Retina (tissue), 1 donor: ENCODE data around the gene ADAMTSL3.

Source experiments
- DNase-seq: peaks from one replicate; pipeline ENCODE4 v3.0.0-alpha.2; 2016

Gene ADAMTSL3

DNA sequence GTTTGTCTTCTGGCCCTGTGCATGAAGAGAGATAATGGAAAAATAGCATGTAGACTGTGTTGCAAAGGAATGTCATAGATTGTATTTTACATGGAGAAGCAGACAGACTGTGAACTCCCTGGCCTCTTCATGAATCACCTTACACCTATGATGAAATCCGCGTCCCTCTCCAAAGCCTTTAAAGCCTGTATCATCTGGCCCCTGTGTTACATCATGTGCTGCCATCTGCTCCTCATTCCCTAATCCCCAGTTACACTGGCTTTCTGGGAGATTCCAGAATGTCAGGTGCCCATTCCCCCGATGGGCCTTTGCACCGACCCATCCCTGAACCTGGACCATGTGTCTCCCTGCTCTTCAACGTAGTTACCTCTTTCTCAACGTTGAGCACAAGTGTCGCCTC lies 190.8 kb downstream of the ADAMTSL3 start:
- no peak for DNase-seq

DNA sequence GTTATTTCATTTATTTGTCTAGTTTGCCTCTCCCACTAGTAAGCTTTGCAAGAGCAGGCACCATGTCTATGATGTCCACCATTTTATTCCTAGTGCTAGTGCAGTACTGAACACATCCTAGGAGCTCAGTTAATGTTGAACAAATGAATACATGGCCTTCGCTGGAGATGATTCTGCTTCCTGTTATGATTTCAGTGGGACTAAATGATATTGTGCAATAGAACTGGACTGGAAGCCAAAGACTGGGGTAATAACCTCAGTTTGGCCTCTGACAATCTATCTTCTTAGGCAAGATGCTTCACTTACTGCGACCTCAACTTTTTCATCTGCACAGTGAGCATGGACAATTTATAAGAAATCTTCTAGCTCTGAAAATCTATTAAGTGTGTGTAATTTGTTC lies 191.3 kb downstream of the ADAMTSL3 start:
- DNase-seq, result no peak

DNA sequence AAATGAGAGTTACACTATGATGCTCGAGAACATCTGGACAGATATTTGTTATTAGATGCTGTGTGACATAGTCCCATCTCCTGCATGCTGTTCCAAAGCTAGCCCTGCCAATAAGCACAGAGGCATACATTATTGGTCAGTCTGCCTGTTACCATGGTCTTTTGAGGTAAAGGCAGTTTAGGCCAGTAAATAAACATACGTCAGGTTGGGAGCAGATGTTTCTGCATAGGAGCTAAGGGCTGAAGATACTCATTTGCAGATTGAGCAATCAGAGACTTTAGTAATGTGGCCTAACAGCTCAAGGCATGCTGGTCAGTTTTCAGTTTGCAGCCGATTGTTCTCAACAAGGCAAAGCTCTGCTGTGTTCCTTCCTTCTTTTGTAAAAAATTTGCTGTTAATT lies 192.9 kb downstream of the ADAMTSL3 start:
- no peak for DNase-seq

DNA sequence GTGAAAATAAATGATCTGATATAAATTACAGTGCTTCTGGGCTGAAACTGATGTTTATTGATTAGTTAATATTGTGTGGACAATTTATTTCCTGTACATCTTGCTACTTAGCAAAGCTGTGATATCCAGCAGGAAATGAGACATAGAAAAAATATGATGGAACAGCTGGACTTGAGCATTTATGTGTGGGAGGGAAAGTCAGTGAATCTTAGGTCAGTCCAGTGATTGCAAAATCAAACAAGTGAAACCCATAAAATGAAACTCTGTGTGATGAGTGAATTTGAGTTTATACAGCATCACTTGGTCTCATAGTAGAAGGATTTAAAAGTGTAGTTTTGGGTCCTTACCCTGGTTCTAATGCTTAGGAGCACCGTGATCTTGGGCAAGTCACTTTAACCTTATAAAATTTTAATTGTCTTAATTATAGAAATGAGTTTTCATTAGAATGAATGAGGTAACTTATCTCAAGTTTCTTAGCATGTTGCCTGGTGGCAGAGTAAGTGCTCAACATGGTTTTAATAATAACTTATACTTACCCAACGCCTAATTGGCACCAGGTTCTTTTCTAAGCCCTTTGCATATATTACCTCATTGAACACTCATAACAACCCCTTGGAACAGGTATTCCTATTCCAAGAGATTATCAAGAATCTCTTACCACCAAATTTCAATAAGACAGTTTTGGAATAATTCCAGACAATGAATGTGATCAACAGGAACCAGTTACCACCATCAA lies 194.6 kb downstream of the ADAMTSL3 start:
- no peak for DNase-seq

DNA sequence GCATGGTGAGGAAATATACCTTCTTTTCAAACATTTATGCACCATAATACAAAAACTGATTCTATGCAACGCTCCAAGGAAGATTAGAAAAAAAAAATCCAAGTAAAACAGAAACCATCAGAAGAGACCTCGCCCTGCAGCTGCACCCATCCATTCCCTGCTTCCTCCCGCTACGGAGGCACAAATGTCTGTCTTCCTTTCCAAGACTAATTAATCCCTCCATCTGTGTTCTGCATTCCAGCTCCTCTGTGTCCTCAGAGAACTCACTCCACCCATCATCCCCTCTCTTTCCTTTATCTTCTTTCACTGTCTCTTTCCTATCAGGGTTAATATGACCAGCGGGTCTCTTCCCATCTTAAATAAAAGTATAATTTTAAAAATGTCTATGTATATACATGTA lies 196.1 kb downstream of the ADAMTSL3 start:
- DNase-seq, result no peak

DNA sequence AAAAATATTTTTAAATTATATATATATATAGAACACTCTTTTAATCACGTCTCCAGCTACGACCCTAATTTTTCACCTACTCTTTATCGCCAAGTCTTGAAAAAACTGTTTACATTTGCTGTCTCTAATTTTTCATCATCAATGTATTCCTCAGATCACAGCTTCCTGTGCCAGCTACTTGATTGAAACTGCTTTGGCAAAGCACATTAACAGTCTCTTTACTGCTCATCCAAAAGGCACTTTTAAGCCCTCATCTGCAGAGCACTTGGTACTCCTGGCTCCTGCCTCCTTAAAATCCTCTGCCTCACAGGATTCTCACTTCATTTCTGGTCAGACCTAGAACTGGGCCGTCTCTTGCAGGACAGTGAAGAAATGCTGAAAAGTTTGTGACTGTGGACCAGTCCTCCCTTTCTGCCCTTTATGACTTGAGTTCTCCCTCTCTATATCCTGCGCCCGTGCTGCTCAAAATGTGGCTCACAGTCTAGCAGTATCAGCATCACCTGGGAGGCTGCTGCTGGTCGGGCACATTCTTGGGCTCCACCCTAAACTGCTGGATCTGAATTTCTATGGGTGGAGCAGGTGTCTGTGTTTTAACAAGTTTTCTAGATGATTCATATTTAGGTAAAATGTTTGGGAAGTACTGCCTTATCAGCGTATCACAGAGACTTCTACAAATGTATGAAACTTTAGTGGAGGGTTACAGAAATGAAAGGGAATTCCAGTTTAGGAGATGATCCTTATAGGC lies 196.8 kb downstream of the ADAMTSL3 start:
- no peak for DNase-seq

DNA sequence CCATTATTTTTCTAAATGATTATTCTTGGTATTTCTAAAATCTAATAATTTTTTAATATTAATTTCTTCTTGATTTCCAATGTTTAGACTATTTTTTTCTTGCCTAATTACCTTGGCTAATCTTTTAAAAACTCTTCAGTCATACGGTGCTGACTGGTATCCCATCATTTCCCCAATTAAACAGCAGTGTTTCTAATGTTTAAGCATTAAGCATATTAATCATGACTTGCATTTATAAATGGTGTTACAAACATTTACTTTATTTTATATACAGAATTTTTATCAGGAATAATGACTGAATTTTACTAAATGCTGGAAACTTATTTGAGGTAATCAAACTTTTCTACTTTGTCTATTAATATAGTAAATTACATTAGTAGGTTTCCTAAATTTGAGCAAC lies 199.3 kb downstream of the ADAMTSL3 start:
- no peak for DNase-seq

DNA sequence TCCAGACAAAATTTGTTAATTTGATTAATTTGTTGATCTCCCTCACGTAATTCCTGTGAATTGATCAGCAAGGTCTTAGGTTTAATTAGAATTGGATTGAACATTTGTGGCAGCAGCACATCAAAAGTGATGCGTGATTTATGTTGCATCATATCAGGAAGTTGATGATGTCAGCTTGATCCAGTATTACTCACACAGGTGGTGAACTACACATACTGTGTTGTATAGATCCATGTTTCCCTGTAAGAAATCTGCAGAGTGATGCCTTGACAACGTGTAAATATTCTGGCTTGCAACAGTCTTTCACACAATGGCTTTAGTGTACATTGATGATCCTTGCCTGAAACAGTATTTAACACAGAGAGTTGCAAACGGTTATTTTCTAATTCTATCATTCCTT lies 200.4 kb downstream of the ADAMTSL3 start:
- no peak for DNase-seq

DNA sequence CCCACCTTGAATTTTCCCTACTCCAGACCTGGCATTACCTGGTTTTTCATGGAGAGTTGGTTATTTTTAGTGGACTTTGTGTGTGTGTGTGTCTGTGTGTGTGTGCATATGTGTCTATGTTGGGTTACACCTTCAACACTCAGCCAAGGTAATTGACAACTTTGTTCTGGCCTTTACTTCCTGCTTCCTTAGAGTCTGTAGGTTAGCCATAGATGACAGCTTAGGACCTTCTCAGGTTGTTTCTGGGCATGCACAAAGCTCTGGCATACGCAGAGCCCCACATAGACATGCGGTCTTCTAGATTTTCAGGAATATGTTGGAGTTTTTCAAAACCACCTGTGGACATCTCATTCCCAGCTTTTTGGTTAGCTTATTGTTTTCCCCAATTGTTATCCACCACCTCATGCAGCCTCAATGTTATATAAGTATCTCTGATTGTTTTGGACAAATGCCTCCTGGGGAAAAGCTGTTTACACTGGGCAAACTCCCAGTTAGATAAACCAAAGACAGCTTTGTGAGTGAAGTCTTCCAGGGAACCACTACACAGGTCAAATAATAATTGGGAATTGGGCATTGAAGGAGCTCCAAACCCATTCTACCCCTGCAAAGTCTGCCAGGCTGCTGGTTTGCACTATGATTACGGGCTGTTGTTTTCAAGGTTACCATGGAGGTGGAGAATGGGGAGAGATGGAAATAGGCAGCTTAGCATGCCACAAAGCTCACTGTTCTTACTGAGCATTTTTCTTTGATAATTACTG lies 201.2 kb downstream of the ADAMTSL3 start:
- no peak for DNase-seq

DNA sequence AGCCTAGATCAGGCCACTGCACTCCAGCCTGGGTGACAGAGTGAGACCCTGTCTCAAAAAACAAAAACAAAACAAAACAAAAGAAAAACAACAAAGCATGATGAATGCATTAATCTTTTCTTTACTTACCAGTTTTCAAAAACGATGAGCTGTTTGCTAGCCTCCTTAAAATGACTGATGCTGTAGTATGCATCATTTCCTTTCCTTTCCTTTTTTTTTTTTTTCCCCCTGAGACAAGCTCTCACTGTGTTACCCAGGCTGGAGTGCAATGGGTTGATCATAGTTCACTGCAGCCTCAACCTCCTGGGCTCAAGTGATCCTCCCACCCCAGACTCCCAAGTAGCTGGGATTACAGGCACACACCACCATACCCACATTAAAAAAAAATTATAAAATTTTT lies 202.0 kb downstream of the ADAMTSL3 start:
- no peak for DNase-seq

DNA sequence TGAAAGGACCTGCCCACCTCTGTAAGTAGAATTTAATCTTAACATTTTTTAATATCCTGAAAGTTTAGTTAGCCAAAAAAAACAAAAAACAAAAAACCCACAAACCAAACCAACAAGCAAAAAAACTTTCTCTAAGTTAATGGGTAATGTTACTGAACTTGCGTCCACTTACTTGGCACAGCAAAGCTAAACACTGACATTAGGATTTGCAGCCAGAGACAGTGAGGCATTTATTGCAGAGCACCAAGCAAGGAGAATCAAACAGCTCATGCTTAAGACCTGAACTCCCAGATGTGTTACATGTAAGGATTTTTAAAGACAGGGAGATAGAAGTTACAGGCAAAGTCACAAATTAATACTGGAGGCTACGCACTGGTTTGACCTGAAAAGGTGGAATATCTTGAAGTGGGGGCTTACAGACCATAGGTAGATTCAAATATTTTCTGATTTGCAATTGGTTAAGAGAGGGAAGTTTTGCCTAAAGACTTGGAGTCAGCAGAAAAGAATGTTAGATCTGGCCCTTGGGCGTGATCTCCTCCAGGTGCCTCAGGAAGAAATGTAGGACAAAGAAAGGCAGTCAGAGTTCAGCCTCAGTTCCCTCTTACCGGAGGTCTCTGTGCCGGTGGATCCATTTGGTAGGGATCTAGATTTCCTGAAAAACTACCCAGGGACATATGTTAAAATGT lies 205.0 kb downstream of the ADAMTSL3 start:
- DNase-seq, result no peak

DNA sequence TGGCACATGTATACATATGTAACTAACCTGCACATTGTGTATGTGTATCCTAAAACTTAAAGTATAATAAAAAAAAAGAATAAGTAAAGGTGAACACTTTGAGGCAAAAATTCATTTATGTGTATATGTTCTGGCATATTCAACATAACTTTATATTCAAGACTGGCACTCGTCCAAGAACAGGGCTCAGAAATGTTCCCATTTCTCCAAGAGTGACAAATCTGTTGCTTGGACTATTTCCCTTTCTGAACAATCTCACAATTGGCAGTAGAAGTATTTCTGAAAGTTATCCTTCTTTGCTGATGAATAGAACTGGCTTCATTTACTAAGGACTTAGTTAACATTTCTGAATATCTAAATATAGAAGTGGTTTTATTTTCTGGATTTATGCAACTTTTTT lies 212.8 kb downstream of the ADAMTSL3 start:
- no peak for DNase-seq

DNA sequence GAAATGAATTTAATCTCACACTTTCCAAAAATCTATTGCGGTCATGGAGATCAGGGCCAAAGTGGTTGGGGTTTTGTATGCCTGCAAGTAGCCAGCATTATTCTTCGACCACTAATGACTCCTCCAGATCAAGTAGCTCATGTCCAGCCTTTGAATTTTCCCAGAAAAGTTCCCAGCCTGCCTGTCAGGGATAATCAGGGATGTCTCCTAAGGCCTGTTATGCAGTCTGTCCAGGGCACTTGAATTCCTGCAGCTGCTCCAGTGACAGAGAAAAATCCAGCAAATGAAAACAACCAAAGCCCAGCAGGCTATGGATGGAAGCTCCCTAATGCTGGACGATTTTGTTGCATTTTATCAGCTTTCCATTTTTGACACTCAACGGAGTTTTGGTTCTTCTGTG lies 215.4 kb downstream of the ADAMTSL3 start:
- DNase-seq, result peak; percentile 38

DNA sequence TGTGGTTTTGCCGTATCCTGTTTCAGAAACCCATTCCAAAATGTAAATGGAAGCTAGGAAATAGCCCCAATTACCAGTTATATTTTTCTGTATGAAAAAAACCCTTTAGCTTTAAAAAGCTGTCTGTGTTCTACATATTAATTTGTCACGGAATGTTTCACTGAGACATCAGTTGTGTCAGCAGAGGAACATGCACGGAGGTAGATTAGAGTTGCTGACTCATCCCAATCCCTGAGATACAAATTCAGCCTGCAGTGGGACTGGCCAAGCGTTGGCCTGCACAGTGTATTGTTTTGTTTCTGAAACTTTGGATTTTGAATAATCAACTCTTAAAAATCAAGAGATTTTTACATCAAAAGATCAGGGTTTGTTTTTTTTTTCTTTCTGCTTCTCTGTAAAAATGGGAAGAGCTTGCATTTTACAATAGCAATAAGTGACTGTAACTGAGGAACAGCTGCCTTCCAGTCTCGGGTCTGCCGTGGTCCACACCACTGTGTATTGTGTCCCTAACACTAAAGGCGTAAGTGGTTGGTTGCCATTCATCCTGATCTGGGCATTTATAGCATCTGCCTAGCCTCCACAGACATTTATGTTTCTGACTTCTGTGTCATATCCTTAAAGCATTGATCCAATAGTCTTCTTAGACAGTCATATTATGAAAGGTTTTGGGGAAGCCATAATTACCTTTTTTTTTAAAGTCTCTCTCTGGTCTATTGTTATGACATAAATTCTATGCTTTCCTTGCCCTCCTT lies 218.1 kb downstream of the ADAMTSL3 start:
- no peak for DNase-seq

DNA sequence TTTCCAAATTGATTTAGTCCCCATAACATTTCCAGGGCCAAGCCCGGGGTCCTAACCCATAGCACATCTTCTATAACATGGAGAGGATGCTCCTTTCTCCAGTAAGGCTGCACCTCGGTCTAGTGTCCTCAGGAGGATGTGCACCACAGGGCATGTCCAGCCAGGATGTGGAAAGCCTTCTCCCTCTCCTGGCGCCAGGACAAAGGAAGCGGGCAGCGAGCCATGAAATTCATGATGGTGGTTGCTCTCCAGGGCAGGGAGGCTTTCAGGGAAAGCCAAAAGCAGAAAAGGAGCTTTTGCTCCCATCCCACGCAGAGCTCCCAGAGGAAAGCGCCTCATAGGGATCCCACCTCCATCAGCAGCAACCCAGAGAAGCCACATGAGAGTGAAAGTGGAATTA lies 220.0 kb downstream of the ADAMTSL3 start:
- no peak for DNase-seq

DNA sequence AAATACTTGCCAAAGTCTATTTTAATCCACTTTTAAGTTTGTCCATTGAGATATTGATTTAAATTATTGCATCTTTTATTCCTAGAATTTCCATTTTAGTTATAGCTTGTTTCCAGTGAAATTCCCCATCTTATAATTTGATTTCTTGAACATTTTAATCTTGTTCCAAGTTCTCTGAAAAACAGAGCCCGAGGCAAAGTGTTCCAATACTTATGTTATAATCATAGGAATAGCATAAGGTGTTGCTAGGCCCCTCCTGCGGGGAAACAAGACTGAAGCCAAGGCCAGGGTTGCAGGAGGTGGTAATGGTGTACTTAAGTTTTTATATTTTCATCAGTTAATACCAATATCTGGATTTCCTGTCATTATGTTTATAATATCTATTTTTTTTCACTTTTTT lies 226.6 kb downstream of the ADAMTSL3 start:
- no peak for DNase-seq

DNA sequence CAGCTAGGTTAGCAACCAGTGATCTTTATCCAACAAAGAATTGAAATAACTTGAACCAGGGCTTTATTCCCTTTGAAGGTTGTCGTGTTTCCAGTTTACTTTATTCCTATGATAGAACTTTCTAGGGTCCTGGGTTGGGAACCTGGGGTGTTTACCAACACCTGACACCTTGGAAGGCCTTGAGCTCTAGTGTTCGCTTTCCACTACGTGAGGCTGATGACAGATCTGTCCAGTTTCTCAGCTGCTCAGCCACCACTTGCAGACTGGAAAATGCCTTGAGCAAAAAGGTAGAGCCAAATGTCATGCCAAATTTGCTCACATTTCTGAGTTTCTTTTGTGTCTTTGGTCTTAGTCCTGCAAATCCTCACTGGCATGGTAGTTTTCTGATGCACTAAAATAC lies 227.2 kb downstream of the ADAMTSL3 start:
- DNase-seq, result no peak

DNA sequence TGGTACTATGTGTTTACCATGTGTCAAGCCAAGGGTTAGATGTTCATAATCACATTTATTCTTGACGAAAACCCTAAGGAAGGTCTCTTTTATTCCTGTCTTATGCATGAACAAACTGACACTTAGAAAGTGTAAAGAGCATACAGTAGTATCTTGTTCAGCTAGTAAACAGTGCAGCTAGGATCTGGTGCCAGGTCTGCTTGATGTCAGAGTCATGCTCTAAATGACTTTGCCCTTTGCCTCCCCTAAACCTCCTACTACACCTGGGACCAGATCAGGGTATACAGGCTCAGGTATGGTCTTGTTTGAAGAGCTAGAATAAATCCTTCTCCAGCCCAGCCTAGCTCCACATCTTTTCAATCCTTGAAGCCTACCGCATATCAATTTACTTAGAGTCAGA lies 232.4 kb downstream of the ADAMTSL3 start:
- no peak for DNase-seq

DNA sequence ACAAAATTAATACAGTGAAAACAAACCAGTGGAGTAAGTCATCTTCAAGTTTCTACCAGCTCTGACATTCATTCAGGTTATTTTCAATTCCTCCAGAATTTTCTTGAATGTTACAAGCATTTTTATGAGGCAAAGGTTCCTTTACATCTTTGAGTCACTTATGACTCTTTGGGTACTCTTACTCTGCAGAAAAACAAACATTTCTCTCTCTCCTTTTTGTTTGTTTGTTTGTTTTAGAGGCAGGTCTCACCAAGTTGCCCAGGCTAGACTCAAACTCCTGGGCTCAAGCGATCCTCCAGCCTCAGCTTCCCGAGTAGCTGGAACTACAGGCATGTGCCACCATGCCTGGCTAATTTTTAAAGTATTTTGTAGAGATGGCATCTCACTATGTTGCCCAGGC lies 233.5 kb downstream of the ADAMTSL3 start:
- no peak for DNase-seq

DNA sequence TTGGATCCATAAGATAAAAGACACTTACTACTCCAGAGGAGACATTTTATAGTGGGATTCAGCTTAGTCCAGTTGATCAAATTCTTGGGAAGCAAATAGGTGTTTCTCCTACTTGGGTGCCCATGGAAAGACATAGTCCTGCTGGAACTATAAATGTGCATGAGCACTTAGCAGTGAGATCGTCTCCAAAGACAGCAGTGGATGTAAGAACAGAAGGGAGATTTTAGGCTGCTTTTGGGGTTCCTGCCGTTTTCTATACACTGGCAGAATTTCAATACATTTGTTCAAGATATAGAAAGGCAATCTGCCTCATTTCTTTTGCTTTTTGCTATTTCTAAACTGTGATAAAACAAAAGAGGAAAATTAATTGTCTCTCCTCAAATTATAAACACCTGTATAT lies 234.0 kb downstream of the ADAMTSL3 start:
- no peak for DNase-seq

DNA sequence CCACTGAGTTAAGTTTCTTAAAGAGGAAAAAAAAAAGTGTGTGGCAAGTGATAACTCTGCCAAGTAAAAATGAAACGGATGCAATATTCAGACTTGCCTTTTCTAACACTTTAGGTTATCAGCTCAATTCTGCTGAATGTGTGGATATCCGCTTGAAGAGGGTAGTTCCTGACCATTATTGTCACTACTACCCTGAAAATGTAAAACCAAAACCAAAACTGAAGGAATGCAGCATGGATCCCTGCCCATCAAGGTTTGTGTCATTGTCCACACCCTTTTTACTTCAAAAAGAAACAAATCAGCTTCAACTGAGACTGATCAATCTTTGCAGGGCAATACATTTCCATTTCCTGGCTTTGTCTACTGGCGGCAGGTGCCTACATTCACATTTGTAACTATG lies 236.1 kb downstream of the ADAMTSL3 start:
- DNase-seq, result no peak

DNA sequence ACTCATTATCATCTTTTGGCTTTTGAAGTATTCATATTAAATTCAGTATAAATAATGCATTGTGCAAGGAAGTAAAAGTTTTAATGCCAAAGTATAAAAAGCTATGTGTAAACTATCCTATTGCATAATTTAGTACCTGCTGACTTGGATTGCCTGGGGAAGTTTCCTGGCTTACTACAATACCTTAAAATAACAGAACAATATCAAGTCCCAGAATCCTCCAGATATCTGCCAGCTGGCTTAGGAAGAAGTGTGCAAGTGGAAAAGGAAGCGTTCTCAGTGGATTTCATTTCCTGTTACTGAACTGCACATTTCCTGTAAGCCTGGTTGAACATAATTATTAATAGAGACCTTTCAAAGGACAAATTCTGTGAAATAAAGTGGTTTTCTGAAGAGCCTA lies 236.7 kb downstream of the ADAMTSL3 start:
- DNase-seq, result no peak

DNA sequence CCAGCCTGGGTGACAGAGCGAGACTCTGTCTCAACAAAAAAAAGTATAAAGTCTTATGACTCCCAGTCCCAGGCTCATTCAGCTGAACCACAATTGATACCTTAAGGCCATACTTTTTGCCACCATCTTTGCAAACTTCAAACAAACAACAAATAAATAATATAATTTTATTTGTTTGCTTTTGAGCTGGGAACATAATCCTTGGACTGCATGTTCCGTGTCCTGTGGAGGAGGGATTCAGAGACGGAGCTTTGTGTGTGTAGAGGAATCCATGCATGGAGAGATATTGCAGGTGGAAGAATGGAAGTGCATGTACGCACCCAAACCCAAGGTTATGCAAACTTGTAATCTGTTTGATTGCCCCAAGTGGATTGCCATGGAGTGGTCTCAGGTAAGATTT lies 238.6 kb downstream of the ADAMTSL3 start:
- no peak for DNase-seq
